ENCODE results near the gene PLXNA4. TPM values are rescaled to one million over a fixed set of nuclear protein-coding genes. Genes with fewer than 3 reads are reported as not detected.

Gene PLXNA4
- total and polyA plus RNA-seq, 2 donors (not counting 1 experiment from before 2014, with no cell fraction given): not detected

DNA sequence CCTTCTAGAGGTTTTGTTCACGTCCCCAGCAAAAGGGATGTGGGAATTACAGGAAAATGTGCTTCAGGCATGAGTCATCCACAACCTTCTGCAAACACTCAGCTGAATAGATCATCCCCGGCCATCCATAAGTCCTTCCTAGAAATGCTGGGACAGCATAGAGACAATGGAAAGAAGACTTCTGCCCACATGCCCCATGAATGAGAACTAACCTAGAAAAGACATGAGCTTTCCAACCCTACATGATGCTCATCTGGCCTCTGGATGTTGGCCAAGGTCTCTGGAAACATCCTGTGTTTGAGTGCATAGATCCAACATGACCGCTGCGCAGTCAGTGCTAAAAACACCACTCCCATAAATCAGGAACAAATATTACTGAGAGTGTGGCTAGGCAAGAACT is 277.5 kb downstream of the PLXNA4 start:
- Histone ChIP-seq H3K27ac (ENCODE audit: low read length in 2 of 2) (no peak overlapping the region), H3K9ac (ENCODE audit: low read length) (no peak overlapping the region), H4K20me1 (ENCODE audit: control insufficient read depth, insufficient read depth, low read length, poor library complexity, severe bottlenecking) (no peaks in the 10 kb centered on the region), H3K79me2 (ENCODE audit: control insufficient read depth, insufficient read depth, low read length) (no peaks in the 10 kb centered on the region), H3K36me3 (replicated peaks in 1 of 2; ENCODE audit: control extremely low read depth in 1 of 2, control insufficient read depth in 1 of 2, extremely low read depth in 1 of 2, insufficient read depth in 2 of 2, low read length in 1 of 2) (no peaks in the 10 kb centered on the region), H2AFZ (ENCODE audit: insufficient read depth, low read depth, low read length, poor library complexity, severe bottlenecking) (no peak overlapping the region), H3K4me1 (ENCODE audit: control insufficient read depth in 2 of 2, insufficient read depth in 2 of 2, low read length in 2 of 2) (no peaks in the 10 kb centered on the region), H3K27me3 (replicated peaks in 1 of 4; ENCODE audit: control extremely low read depth in 1 of 4, control insufficient read depth in 3 of 4, insufficient read depth in 4 of 4, low read length in 3 of 4) (no peaks in the 10 kb centered on the region), H3K9me3 (ENCODE audit: control extremely low read depth in 1 of 3, control insufficient read depth in 2 of 3, insufficient read depth in 1 of 3, low read length in 2 of 3) (peaks cover 0 to 2% (median 0%) of the 10 kb centered on the region in 3 donors), H3K4me2 (replicated peaks; ENCODE audit: low read depth, low read length, poor library complexity, severe bottlenecking) (no peak overlapping the region), H3K4me3 (ENCODE audit: control extremely low read depth in 1 of 5, extremely low read depth in 1 of 5, insufficient read depth in 1 of 5, low read depth in 2 of 5, low read length in 4 of 5) (no peak overlapping the region)
- no peak for TF ChIP-seq EZH2 (IDR thresholded peaks at IDR 0.05; ENCODE audit: borderline replicate concordance, insufficient read depth, low read depth, low read length, poor library complexity, severe bottlenecking)
- TF ChIP-seq, protein P1, sequence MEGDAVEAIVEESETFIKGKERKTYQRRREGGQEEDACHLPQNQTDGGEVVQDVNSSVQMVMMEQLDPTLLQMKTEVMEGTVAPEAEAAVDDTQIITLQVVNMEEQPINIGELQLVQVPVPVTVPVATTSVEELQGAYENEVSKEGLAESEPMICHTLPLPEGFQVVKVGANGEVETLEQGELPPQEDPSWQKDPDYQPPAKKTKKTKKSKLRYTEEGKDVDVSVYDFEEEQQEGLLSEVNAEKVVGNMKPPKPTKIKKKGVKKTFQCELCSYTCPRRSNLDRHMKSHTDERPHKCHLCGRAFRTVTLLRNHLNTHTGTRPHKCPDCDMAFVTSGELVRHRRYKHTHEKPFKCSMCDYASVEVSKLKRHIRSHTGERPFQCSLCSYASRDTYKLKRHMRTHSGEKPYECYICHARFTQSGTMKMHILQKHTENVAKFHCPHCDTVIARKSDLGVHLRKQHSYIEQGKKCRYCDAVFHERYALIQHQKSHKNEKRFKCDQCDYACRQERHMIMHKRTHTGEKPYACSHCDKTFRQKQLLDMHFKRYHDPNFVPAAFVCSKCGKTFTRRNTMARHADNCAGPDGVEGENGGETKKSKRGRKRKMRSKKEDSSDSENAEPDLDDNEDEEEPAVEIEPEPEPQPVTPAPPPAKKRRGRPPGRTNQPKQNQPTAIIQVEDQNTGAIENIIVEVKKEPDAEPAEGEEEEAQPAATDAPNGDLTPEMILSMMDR (IDR thresholded peaks at IDR 0.05): no peak
- Mint-ChIP-seq H3K4me1 (no peaks in the 10 kb centered on the region), H3K27ac (no peak overlapping the region), H3K4me3 (no peak overlapping the region), H3K27me3 (peaks cover 3% of the 10 kb centered on the region), H3K9me3 (ENCODE audit: insufficient read depth) (no peaks in the 10 kb centered on the region)
- intact Hi-C loops (cut with micrococcal nuclease): no loop called here
- ChIA-PET POLR2A (no interaction called here), CTCF (no interaction called here)
- DNase-seq (no peak), ATAC-seq (ENCODE audit: low read depth) (no peak)
- 71% methylated on average over 1 of the region's 4 CpGs for WGBS (ENCODE audit: insufficient coverage)

DNA sequence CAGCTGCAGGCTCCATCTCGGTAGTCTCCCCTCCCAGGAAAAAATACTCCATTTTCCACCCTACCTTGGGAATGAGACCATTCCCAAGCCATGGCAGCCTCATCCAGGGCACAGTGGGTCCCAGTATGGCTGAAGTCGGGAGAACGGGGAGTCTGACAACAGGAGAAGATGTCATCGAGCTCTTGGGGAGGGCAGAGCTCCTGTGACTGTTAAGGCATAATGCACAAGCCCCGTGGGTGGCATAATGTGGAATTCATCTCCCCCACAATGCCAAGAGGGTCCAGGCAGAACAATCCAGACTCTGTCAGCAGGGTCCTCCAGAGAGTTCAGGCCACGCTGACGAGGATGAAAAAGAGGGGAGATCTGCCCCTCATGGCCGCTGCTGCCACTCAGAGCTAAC is 279.4 kb downstream of the PLXNA4 start:
- H3K27ac ChIP-seq (ENCODE audit: low read length in 2 of 2): no peak overlapping the region
- TF ChIP-seq, protein P1 (IDR thresholded peaks at IDR 0.05): no peak
- no peak for TF ChIP-seq EZH2 (IDR thresholded peaks at IDR 0.05; ENCODE audit: borderline replicate concordance, insufficient read depth, low read depth, low read length, poor library complexity, severe bottlenecking)
- no peak overlapping the region for H3K9ac ChIP-seq (ENCODE audit: low read length)
- no peak for ATAC-seq (ENCODE audit: low read depth)
- 79% methylated on average over 6 of the region's 8 CpGs for WGBS (ENCODE audit: insufficient coverage)
- ChIA-PET POLR2A (no interaction called here), CTCF (no interaction called here)
- Mint-ChIP-seq H3K27me3 (no peaks in the 10 kb centered on the region), H3K4me1 (no peaks in the 10 kb centered on the region), H3K4me3 (no peak overlapping the region), H3K27ac (no peak overlapping the region), H3K9me3 (ENCODE audit: insufficient read depth) (no peaks in the 10 kb centered on the region)
- no peaks in the 10 kb centered on the region for H3K4me1 ChIP-seq (ENCODE audit: control insufficient read depth in 2 of 2, insufficient read depth in 2 of 2, low read length in 2 of 2)
- no peak overlapping the region for H3K4me2 ChIP-seq (replicated peaks; ENCODE audit: low read depth, low read length, poor library complexity, severe bottlenecking)
- no peaks in the 10 kb centered on the region for H3K79me2 ChIP-seq (ENCODE audit: control insufficient read depth, insufficient read depth, low read length)
- intact Hi-C loops (cut with micrococcal nuclease): no loop called here
- no peak overlapping the region for H2AFZ ChIP-seq (ENCODE audit: insufficient read depth, low read depth, low read length, poor library complexity, severe bottlenecking)
- H4K20me1 ChIP-seq (ENCODE audit: control insufficient read depth, insufficient read depth, low read length, poor library complexity, severe bottlenecking): no peaks in the 10 kb centered on the region
- no peaks in the 10 kb centered on the region for H3K27me3 ChIP-seq (replicated peaks in 1 of 4; ENCODE audit: control extremely low read depth in 1 of 4, control insufficient read depth in 3 of 4, insufficient read depth in 4 of 4, low read length in 3 of 4)
- H3K36me3 ChIP-seq (replicated peaks in 1 of 2; ENCODE audit: control extremely low read depth in 1 of 2, control insufficient read depth in 1 of 2, extremely low read depth in 1 of 2, insufficient read depth in 2 of 2, low read length in 1 of 2): no peaks in the 10 kb centered on the region
- no peak for DNase-seq
- H3K9me3 ChIP-seq (ENCODE audit: control extremely low read depth in 1 of 3, control insufficient read depth in 2 of 3, insufficient read depth in 1 of 3, low read length in 2 of 3): peaks cover 0 to 2% (median 0%) of the 10 kb centered on the region in 3 donors
- H3K4me3 ChIP-seq (ENCODE audit: control extremely low read depth in 1 of 5, extremely low read depth in 1 of 5, insufficient read depth in 1 of 5, low read depth in 2 of 5, low read length in 4 of 5): no peak overlapping the region

All from B cell (primary cell).